ENCODE data around the gene ZFYVE21.
"Not testable (repeated sequence)": the region's sequence is repeated elsewhere in the genome, so short reads cannot be mapped to it uniquely, and the experiment has no call there.

ZFYVE21 gene

DNA sequence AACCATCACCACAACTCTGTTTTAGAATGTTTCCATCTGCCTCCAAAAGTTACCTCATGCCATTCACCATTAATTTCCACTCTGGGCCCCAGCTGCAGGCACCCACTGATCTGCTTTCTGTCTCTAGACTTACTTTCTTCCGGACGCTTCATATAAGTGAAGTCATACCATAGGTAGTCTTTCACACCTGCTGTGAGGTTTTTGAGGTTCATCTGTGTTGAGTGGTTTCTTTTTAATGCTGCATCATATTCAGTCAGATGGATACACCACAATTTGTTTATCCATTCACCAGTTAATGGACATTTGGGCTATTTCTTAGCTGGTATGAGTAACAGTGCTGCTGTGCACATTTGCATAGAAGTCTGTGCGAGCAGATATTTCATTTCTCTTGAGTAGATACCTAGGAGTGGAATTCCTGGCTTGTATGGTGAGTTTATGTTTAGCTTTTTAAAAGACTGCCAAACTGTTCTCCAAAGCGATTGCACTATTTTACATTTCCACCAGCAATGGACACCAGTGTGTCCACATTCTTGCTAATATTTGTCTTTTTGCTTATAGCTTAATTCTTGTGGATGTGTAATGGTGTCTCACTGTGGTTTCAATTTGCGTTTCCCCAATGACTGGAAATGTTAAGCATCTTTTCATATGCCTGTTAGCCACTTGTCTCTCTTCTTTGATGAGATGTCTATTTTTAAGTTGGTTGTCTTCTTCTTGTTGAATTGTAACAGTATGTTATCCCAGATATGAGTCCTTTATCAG, 48.3 kb downstream of the ZFYVE21 start:
- DNase-seq (ENCODE audit: low read depth, low spot score): no peak

DNA sequence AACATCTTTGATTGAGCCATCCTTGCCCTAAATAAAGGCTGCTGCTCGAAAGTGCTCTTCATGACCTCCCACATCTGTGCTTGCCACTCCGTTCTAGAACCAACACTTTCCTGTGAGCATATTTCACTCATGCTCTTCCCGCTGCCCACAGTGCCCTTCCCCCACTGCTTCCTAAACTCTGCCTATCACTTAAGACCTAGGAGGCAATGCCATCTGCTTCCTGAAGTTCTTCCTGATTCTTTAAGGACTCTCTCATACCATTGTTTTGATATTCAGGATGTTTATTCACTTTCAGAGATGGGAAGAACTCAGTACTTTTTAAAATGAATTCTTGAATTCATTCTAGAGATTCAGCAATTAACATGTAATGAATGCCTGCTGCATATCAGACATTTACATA, 49.9 kb downstream of the ZFYVE21 start:
- DNase-seq (ENCODE audit: low read depth, low spot score): no peak

DNA sequence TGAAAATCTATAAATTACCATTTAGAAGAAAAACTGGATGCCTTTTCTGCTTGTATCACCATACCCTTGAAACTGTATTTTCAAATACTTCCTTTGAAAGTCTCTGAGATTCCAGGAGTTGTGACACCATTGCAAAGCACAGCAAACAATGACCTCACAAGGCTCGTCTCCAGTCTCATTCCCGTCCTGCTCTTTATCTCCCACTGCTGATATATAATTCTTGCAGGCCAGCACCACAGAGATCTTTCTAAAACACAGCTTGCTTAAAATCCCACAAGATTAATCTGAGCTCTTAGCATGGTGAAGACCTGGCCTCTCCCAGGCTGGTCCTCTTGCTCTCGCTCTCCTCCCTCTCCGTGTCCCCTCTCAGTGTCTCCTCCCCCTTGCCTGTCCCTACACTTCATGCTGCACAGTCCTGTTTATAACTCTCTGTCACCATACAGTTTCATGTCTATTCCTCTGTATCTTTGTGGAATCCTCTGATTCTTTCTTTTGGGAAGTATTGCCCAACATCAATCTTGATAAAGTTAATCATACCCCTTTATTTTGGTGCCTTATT, 51.8 kb downstream of the ZFYVE21 start:
- DNase-seq (ENCODE audit: low read depth, low spot score): no peak

DNA sequence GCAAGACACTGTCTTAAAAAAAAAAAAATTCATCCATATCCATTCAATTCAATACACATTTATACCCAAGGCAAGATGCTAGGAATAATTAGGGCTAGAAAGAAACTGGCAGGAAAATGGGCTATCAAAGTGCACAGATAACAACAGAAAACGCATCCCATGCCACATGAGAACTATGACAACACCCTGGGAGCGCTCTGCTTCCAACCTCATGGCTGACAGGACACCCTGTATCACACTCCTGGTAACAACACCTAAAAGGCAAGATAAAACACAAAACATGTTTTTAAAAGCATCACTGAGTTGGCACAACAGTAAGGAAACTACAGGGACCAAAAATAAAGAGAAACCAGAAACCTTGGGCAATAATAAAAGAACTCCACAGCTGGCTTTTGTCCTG, 54.9 kb downstream of the ZFYVE21 start:
- no peak for DNase-seq (ENCODE audit: low read depth, low spot score)

DNA sequence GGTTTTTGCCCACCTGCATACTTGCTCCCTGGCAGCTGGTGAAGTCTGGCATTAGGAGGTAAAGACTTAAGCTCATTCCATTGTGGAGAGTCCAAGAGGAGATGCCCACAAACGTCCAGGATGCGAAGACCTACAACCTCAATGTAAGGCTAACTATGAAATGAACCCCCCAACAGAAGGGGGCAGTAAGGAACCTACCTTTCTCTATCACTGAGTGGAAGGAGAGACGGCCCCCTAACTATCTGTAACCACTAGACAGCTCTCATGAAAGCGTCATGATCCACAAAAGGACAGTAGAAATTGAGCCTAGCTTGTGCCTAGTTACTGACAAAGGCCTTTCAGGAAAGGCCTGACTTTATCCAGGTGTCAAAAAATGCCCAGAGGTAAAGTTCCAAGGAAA, 55.3 kb downstream of the ZFYVE21 start:
- DNase-seq (ENCODE audit: low read depth, low spot score): no peak

DNA sequence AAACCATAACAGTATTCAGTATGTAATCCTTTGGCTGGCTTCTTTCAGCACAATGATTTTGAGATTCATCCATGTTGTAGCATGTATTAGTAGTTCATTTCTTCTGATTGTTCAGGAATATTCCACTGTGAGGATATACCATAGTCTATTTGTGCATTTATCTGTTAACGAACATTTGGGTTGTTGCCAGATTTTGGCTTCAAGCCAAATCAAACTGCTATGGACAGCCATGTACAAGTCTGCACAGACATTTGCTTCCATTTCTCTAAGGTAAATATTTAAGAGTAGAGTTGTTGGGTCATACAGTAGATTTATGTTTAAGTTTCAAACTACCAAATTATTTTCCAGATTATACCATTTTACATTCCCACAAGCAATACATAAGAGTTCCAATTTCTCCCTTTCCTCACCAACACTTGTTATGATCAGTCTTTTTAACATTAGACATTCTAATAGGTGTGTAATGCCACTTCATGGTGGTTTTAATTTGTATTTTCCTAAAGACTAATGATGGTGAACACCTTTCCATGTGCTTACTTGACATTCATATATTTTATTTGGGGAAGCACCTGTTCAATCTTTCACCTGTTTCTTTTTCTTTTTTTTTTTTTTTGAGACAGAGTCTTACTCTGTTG, 56.6 kb downstream of the ZFYVE21 start:
- DNase-seq (ENCODE audit: low read depth, low spot score): no peak

DNA sequence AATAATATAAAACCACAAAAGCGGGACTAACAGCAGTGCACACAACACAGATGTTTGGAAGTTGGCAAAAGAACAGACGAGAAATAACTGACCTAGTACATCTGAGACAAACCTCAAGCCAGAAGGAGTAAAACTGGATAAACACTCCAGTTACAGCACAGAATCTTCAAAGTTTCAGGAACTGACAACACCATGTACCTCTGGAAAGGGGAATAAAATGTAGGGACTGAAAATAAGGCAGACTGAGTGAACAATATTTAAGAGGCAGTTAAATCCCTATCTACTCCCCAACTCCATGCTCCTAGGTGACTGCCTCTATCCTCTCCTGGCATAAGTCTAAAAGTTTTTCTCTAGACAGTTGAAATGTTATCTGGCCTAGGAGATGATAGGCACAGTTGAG, 57.9 kb downstream of the ZFYVE21 start:
- DNase-seq (ENCODE audit: low read depth, low spot score): no peak

DNA sequence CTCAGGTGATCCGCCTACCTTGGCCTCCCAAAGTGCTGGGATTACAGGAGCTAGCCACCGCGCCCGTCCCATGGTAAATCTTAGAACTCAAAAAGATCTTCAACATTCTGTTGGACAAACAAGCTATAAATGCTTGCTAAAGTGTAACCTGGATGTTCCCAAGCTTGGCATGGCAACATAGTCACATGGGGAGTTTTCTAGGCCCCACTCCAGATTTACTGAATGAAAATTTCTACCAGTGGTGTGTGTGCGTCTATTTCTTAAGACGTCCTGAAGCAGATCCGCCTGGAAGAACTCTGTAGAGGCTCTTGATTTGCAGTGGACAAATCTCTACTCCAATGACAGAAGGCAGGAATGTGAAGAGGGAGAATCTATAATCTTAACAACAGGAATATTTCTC, 59.9 kb downstream of the ZFYVE21 start:
- no peak for DNase-seq (ENCODE audit: low read depth, low spot score)

DNA sequence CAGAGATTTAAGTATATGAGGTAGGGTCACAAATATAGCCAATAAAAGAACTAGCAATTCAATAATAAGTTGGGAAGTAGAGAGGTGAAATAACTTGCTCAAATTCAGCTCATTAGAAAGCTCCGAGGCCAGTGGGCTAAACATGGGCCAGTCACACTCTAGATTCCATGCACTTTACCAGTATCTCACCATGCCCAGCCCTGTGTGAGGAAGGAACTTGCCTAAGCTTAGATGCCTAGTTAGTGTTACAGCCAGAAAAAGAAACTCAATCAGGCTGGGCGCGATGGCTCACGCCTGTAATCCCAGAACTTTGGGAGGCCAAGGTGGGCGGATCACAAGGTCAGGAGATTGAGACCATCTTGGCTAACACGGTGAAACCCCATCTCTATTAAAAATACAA, 60.7 kb downstream of the ZFYVE21 start:
- DNase-seq (ENCODE audit: low read depth, low spot score): not testable (repeated sequence)

DNA sequence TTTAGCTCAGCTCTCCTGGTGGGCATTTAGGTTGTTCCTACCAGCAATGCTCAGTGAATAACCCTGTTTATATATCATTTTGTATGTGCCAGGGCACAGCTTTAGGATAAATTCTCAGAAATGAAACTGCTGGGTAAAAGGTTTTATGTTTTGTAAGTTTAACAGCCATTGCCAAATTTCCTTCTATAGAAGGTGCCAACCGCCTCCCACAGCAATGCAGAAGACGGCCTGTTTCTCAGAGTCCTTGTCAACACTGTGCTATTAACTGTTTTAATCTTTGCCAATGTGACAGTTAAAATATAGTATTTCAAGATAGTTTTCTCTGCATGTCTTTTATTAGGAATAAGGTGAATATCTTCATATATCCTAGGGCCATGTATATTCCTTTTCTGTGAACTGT, 66.8 kb downstream of the ZFYVE21 start:
- no peak for DNase-seq (ENCODE audit: low read depth, low spot score)

All from activated CD4-positive, CD25-positive, alpha-beta regulatory T cell treated with anti-CD3 and anti-CD28 coated beads, Interleukin-2, amount 50 U/mL, for 16 hours (primary cell).